Mammary epithelial cell (primary cell): ENCODE results near the gene TENT4B.

ENCODE experiments used
- EZH2 ChIP-seq: IDR thresholded peaks from 2 replicates; pipeline ENCODE4 v1.6.1; 2012; ENCODE audit warnings: low read length, inconsistent platforms, borderline replicate concordance
- TF ChIP-seq, protein P1 (sequence below), 2 donors: IDR thresholded peaks in 1 of 2; conservative IDR thresholded peaks in 1 of 2; 2 replicates each; pipeline ENCODE4 v1.5.1; 2011 to 2012; ENCODE audit warnings: inconsistent platforms in 2 of 2, low read length in 2 of 2, mild to moderate bottlenecking in 2 of 2, control low read depth in 1 of 2, low read depth in 1 of 2; ENCODE audit not compliant: insufficient read depth in 1 of 2; ENCODE audit errors: extremely low read depth in 1 of 2

DNA sequence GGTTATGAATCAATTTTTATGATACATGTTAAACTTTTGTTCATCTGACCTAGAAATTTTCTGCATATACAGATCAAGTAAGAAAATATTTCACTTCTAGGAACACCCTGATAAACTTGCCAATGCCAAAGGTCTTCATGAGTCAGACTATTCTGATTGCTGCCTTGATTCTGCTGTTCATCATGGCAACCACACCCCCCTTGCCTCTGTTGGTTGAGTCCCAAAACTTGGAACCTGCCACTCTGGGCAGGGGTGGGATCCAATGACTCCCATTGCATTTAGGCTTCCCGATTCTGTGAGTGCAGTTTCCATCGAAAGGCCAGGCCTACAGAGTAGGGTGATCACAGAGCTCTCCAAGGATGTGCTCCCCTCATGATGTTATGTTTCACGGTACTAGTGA lies 15.8 kb upstream of the TENT4B start:
- TF ChIP-seq, protein P1, sequence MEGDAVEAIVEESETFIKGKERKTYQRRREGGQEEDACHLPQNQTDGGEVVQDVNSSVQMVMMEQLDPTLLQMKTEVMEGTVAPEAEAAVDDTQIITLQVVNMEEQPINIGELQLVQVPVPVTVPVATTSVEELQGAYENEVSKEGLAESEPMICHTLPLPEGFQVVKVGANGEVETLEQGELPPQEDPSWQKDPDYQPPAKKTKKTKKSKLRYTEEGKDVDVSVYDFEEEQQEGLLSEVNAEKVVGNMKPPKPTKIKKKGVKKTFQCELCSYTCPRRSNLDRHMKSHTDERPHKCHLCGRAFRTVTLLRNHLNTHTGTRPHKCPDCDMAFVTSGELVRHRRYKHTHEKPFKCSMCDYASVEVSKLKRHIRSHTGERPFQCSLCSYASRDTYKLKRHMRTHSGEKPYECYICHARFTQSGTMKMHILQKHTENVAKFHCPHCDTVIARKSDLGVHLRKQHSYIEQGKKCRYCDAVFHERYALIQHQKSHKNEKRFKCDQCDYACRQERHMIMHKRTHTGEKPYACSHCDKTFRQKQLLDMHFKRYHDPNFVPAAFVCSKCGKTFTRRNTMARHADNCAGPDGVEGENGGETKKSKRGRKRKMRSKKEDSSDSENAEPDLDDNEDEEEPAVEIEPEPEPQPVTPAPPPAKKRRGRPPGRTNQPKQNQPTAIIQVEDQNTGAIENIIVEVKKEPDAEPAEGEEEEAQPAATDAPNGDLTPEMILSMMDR (conservative IDR thresholded peaks at IDR 0.05 in 1 of 2, IDR thresholded peaks at IDR 0.05 in 1 of 2; ENCODE audit: extremely low read depth in 1 of 2, insufficient read depth in 1 of 2, low read depth in 1 of 2, low read length in 2 of 2) = no peak
- no peak for TF ChIP-seq EZH2
